DND-41 (cell line): ENCODE measurements around the gene SYNDIG1L.

Experiments used
- EZH2 ChIP-seq: IDR thresholded peaks from 3 replicates; pipeline ENCODE4 v1.6.1; 2012; ENCODE audit warnings: borderline replicate concordance, low read depth, mild to moderate bottlenecking, moderate library complexity, low read length, inconsistent platforms; ENCODE audit not compliant: severe bottlenecking
- TF ChIP-seq, protein P1 (sequence below): IDR thresholded peaks from 2 replicates; pipeline ENCODE4 v1.5.1; 2012; ENCODE audit warnings: borderline replicate concordance, low read length, moderate library complexity, mild to moderate bottlenecking; ENCODE audit not compliant: poor library complexity, severe bottlenecking; ENCODE audit errors: extremely low read depth

DNA sequence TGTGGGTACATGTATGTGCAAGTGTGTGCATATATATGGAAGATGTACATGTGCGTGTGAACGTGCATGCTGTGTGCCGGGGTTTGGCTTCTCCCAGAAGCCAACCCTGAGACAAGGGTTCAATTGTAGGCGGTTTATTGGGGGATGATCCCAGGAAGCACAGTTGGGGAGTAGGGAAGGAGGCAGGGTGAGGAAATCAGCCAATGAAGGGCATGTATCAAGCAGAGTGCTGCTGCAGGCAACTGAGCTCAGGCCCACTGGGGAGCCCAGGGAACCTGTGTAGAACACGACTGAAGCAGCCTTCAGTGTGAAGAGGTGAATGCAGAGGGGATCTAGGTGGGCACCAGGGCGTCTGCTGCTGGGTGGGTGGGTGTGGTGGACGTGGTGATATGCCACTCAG is 21.6 kb downstream of the SYNDIG1L start:
- TF ChIP-seq, protein P1, sequence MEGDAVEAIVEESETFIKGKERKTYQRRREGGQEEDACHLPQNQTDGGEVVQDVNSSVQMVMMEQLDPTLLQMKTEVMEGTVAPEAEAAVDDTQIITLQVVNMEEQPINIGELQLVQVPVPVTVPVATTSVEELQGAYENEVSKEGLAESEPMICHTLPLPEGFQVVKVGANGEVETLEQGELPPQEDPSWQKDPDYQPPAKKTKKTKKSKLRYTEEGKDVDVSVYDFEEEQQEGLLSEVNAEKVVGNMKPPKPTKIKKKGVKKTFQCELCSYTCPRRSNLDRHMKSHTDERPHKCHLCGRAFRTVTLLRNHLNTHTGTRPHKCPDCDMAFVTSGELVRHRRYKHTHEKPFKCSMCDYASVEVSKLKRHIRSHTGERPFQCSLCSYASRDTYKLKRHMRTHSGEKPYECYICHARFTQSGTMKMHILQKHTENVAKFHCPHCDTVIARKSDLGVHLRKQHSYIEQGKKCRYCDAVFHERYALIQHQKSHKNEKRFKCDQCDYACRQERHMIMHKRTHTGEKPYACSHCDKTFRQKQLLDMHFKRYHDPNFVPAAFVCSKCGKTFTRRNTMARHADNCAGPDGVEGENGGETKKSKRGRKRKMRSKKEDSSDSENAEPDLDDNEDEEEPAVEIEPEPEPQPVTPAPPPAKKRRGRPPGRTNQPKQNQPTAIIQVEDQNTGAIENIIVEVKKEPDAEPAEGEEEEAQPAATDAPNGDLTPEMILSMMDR = no peak
- TF ChIP-seq EZH2 = no peak
